HPDE6-E6E7 (cell line): ENCODE data around the gene PRM2.
"Not testable (repeated sequence)": the region's sequence is repeated elsewhere in the genome, so short reads cannot be mapped to it uniquely, and the experiment has no call there.

Experiments
- DNase-seq: peaks from one replicate; pipeline ENCODE4 v3.0.0; 2011; ENCODE audit warnings: missing footprints; ENCODE audit errors: extremely low spot score

PRM2 gene

GRCh38 chr16:11307639-11308492 lies 31.6 kb upstream of the PRM2 start:
- no peak for DNase-seq

- DNase-seq, result no peak
Measured at GRCh38 chr16:11306997-11307638, 30.8 kb upstream of the PRM2 start.

- DNase-seq, result no peak
Measured at GRCh38 chr16:11306381-11306780, 30.1 kb upstream of the PRM2 start.

GRCh38 chr16:11303405-11304138 lies 27.3 kb upstream of the PRM2 start:
- no peak for DNase-seq

GRCh38 chr16:11302977-11303376 lies 26.7 kb upstream of the PRM2 start:
- DNase-seq, result peak; percentile 27

- no peak for DNase-seq
Measured at GRCh38 chr16:11301645-11302501, 25.6 kb upstream of the PRM2 start.

- no peak for DNase-seq
Measured at GRCh38 chr16:11300560-11300892, 24.2 kb upstream of the PRM2 start.

GRCh38 chr16:11299865-11300559 lies 23.7 kb upstream of the PRM2 start:
- DNase-seq, result no peak

- not testable (repeated sequence) for DNase-seq
Measured at GRCh38 chr16:11298950-11299547, 22.8 kb upstream of the PRM2 start.

GRCh38 chr16:11298143-11298900 lies 22.0 kb upstream of the PRM2 start:
- no peak for DNase-seq

- DNase-seq, result peak; percentile 35
Measured at GRCh38 chr16:11297492-11298142, 21.3 kb upstream of the PRM2 start.

- DNase-seq, result no peak
Measured at GRCh38 chr16:11296706-11297491, 20.6 kb upstream of the PRM2 start.

GRCh38 chr16:11296351-11296705 lies 20.0 kb upstream of the PRM2 start:
- DNase-seq, result no peak

GRCh38 chr16:11295672-11296071 lies 19.4 kb upstream of the PRM2 start:
- no peak for DNase-seq

- no peak for DNase-seq
Measured at GRCh38 chr16:11292076-11292748, 15.9 kb upstream of the PRM2 start.

GRCh38 chr16:11291091-11291703 lies 14.9 kb upstream of the PRM2 start:
- DNase-seq, result no peak

- DNase-seq, result no peak
Measured at GRCh38 chr16:11290102-11290893, 14.0 kb upstream of the PRM2 start.
